CD8-positive, alpha-beta memory T cell (primary cell): ENCODE results near the gene TNP1. TPM values are rescaled to one million over a fixed set of nuclear protein-coding genes. Genes with fewer than 3 reads are reported as not detected.

Experiments
- CTCF ChIA-PET: fragments of 350-600 bp; sonication (Branson Sonifier 250); formaldehyde crosslinking; loops from one replicate; lab custom pipeline; 2021; ENCODE audit warnings: antibody characterized with exemption; lab: Charles Lee
- POLR2A ChIA-PET: fragments of 350-600 bp; sonication (Branson Sonifier 250); formaldehyde crosslinking; loops from one replicate; lab custom pipeline; 2021; ENCODE audit warnings: antibody characterized with exemption; lab: Charles Lee
- DNase-seq, 5 donors: peaks; one replicate each; pipeline versions ENCODE4 v3.0.0 to v3.0.0-alpha.2; 2020 to 2022; ENCODE audit warnings: mixed read lengths in 1 of 5
- H3K27ac ChIP-seq: one replicate; pipeline ENCODE4 v1.7.0; 2013; ENCODE audit warnings: low read depth, mild to moderate bottlenecking, low read length, moderate library complexity
- H3K27me3 ChIP-seq: 2 replicates; pipeline ENCODE4 v1.7.0; 2013; ENCODE audit warnings: low read length, mild to moderate bottlenecking; ENCODE audit not compliant: insufficient read depth, poor library complexity, severe bottlenecking
- H3K36me3 ChIP-seq: 2 replicates; pipeline ENCODE4 v1.7.0; 2013; ENCODE audit warnings: mild to moderate bottlenecking, low read length, moderate library complexity; ENCODE audit not compliant: insufficient read depth
- H3K4me1 ChIP-seq: 2 replicates; pipeline ENCODE4 v1.7.0; 2013; ENCODE audit warnings: mild to moderate bottlenecking, low read length, moderate library complexity; ENCODE audit not compliant: insufficient read depth
- H3K4me3 ChIP-seq: 2 replicates; pipeline ENCODE4 v1.7.0; 2013; ENCODE audit warnings: mild to moderate bottlenecking, low read length
- H3K9me3 ChIP-seq: 2 replicates; pipeline ENCODE4 v1.7.0; 2013; ENCODE audit warnings: mild to moderate bottlenecking, low read length
- H3K27ac Mint-ChIP-seq, 8 donors: one replicate each; pipeline ENCODE4 v1.8.0; 2020 to 2021; ENCODE audit warnings: mixed read lengths in 8 of 8, mild to moderate bottlenecking in 6 of 8, inconsistent platforms in 3 of 8, moderate library complexity in 3 of 8
- H3K27me3 Mint-ChIP-seq, 2 donors: one replicate each; pipeline ENCODE4 v1.8.0; 2020 to 2021; ENCODE audit warnings: mixed read lengths in 2 of 2, mild to moderate bottlenecking in 1 of 2, moderate library complexity in 1 of 2
- H3K36me3 Mint-ChIP-seq, 3 donors: one replicate each; pipeline ENCODE4 v1.8.0; 2020 to 2021; ENCODE audit warnings: mixed read lengths in 3 of 3, inconsistent platforms in 1 of 3, mild to moderate bottlenecking in 1 of 3
- H3K4me1 Mint-ChIP-seq, 3 donors: one replicate each; pipeline ENCODE4 v1.8.0; 2020 to 2021; ENCODE audit warnings: mixed read lengths in 3 of 3, inconsistent platforms in 1 of 3, mild to moderate bottlenecking in 1 of 3
- H3K4me3 Mint-ChIP-seq, 7 donors: one replicate each; pipeline ENCODE4 v1.8.0; 2020 to 2021; ENCODE audit warnings: mixed read lengths in 7 of 7, mild to moderate bottlenecking in 6 of 7, moderate library complexity in 4 of 7, inconsistent platforms in 2 of 7
- H3K9me3 Mint-ChIP-seq, 5 donors: one replicate each; pipeline ENCODE4 v1.8.0; 2020 to 2022; ENCODE audit warnings: mixed read lengths in 5 of 5, mild to moderate bottlenecking in 3 of 5, moderate library complexity in 2 of 5, inconsistent platforms in 1 of 5
- polyA plus RNA-seq: library from polyadenylated mRNA; unstranded; fragments of 300-500 nt; fragmentation: Illumina TruSeq; gene quantifications from one replicate; pipeline ENCODE4 v1.2.3, GENCODE V29; 2021
- total RNA-seq, 2 experiments: library from RNA; stranded (reverse); gene quantifications; one replicate each; pipeline ENCODE4 v1.2.3, GENCODE V29; 2021

TNP1 gene
- total and polyA plus RNA-seq, 3 experiments from 2014 or later = not detected

GRCh38 chr2:216860426-216861137, 718 bp upstream of the TNP1 start:
- H3K4me3 ChIP-seq = no peak overlapping the region
- no peaks in the 10 kb centered on the region for H3K27me3 ChIP-seq
- ChIA-PET POLR2A (no interaction called here), CTCF (no interaction called here)
- Mint-ChIP-seq H3K27ac (no peak overlapping the region), H3K27me3 (peaks cover 2 to 8% of the 10 kb centered on the region in 2 donors), H3K4me1 (peaks cover 0 to 2% (median 0%) of the 10 kb centered on the region in 3 donors), H3K36me3 (no peaks in the 10 kb centered on the region), H3K9me3 (no peaks in the 10 kb centered on the region), H3K4me3 (no peak overlapping the region)
- DNase-seq = no peak
- peaks cover 10% of the 10 kb centered on the region for H3K4me1 ChIP-seq
- H3K27ac ChIP-seq = no peak overlapping the region
- no peaks in the 10 kb centered on the region for H3K9me3 ChIP-seq
- H3K36me3 ChIP-seq = no peaks in the 10 kb centered on the region

GRCh38 chr2:216858312-216858711, 1.6 kb downstream of the TNP1 start:
- Histone ChIP-seq H3K4me3 (no peak overlapping the region), H3K36me3 (no peaks in the 10 kb centered on the region), H3K4me1 (peaks cover 10% of the 10 kb centered on the region), H3K27ac (no peak overlapping the region), H3K9me3 (no peaks in the 10 kb centered on the region), H3K27me3 (no peaks in the 10 kb centered on the region)
- CTCF ChIA-PET = no interaction called here
- Mint-ChIP-seq H3K27ac (peak overlapping the region in 1 of 8 donors; percentile 91), H3K27me3 (peaks cover 2 to 8% of the 10 kb centered on the region in 2 donors), H3K4me1 (peaks cover 0 to 2% (median 0%) of the 10 kb centered on the region in 3 donors), H3K4me3 (no peak overlapping the region), H3K36me3 (no peaks in the 10 kb centered on the region), H3K9me3 (no peaks in the 10 kb centered on the region)
- no peak for DNase-seq
- POLR2A ChIA-PET = no interaction called here

- Histone ChIP-seq H3K9me3 (no peaks in the 10 kb centered on the region), H3K36me3 (no peaks in the 10 kb centered on the region), H3K4me3 (no peak overlapping the region), H3K27ac (no peak overlapping the region), H3K4me1 (peaks cover 10% of the 10 kb centered on the region), H3K27me3 (no peaks in the 10 kb centered on the region)
- no peak for DNase-seq
- Mint-ChIP-seq H3K36me3 (no peaks in the 10 kb centered on the region), H3K4me3 (peak overlapping the region in 1 of 7 donors; percentile 18), H3K27me3 (peaks cover 2 to 10% of the 10 kb centered on the region in 2 donors), H3K9me3 (no peaks in the 10 kb centered on the region), H3K4me1 (peaks cover 0 to 2% (median 0%) of the 10 kb centered on the region in 3 donors), H3K27ac (no peak overlapping the region)
- ChIA-PET CTCF (no interaction called here), POLR2A (no interaction called here)
Observed at GRCh38 chr2:216857131-216857550, 2.7 kb downstream of the TNP1 start.

GRCh38 chr2:216856406-216857065, 3.3 kb downstream of the TNP1 start:
- no peaks in the 10 kb centered on the region for H3K27me3 ChIP-seq
- DNase-seq = no peak
- peaks cover 2 to 10% of the 10 kb centered on the region in 2 donors for H3K27me3 Mint-ChIP-seq
- H3K4me3 ChIP-seq = no peak overlapping the region
- H3K4me1 ChIP-seq = peaks cover 10% of the 10 kb centered on the region
- H3K9me3 ChIP-seq = no peaks in the 10 kb centered on the region
- no peak overlapping the region for H3K27ac ChIP-seq
- no peaks in the 10 kb centered on the region for H3K9me3 Mint-ChIP-seq
- no peaks in the 10 kb centered on the region for H3K36me3 Mint-ChIP-seq
- ChIA-PET POLR2A (no interaction called here), CTCF (no interaction called here)
- peaks cover 0 to 2% (median 0%) of the 10 kb centered on the region in 3 donors for H3K4me1 Mint-ChIP-seq
- no peak overlapping the region for H3K27ac Mint-ChIP-seq
- no peak overlapping the region for H3K4me3 Mint-ChIP-seq
- H3K36me3 ChIP-seq = no peaks in the 10 kb centered on the region

- DNase-seq = no peak
- peaks cover 1 to 10% of the 10 kb centered on the region in 2 donors for H3K27me3 Mint-ChIP-seq
- H3K4me3 Mint-ChIP-seq = no peak overlapping the region
- Histone ChIP-seq H3K4me1 (peaks cover 10% of the 10 kb centered on the region), H3K27ac (no peak overlapping the region), H3K9me3 (no peaks in the 10 kb centered on the region), H3K27me3 (no peaks in the 10 kb centered on the region), H3K36me3 (no peaks in the 10 kb centered on the region), H3K4me3 (no peak overlapping the region)
- peaks cover 0 to 2% (median 0%) of the 10 kb centered on the region in 3 donors for H3K4me1 Mint-ChIP-seq
- ChIA-PET POLR2A (no interaction called here), CTCF (no interaction called here)
- H3K9me3 Mint-ChIP-seq = no peaks in the 10 kb centered on the region
- H3K36me3 Mint-ChIP-seq = no peaks in the 10 kb centered on the region
- no peak overlapping the region for H3K27ac Mint-ChIP-seq
Observed at GRCh38 chr2:216855605-216856004, 4.3 kb downstream of the TNP1 start.

GRCh38 chr2:216855079-216855478, 4.8 kb downstream of the TNP1 start:
- H3K4me1 ChIP-seq = peaks cover 15% of the 10 kb centered on the region
- CTCF ChIA-PET = no interaction called here
- no peak overlapping the region for H3K4me3 Mint-ChIP-seq

GRCh38 chr2:216851486-216852090, 8.3 kb downstream of the TNP1 start:
- Mint-ChIP-seq H3K27ac (no peak overlapping the region), H3K4me3 (no peak overlapping the region), H3K27me3 (peaks cover 0 to 3% of the 10 kb centered on the region in 2 donors), H3K9me3 (no peaks in the 10 kb centered on the region), H3K36me3 (no peaks in the 10 kb centered on the region), H3K4me1 (no peaks in the 10 kb centered on the region)
- DNase-seq = no peak
- no peak overlapping the region for H3K4me3 ChIP-seq
- no peak overlapping the region for H3K27ac ChIP-seq
- peaks cover 7% of the 10 kb centered on the region for H3K4me1 ChIP-seq
- ChIA-PET POLR2A (no interaction called here), CTCF (no interaction called here)
- no peaks in the 10 kb centered on the region for H3K36me3 ChIP-seq
- no peaks in the 10 kb centered on the region for H3K9me3 ChIP-seq
- H3K27me3 ChIP-seq = no peaks in the 10 kb centered on the region

More at GRCh38 chr2:216855079-216855478, 4.8 kb downstream of the TNP1 start:
- Histone ChIP-seq H3K36me3 (no peaks in the 10 kb centered on the region), H3K9me3 (no peaks in the 10 kb centered on the region), H3K27me3 (no peaks in the 10 kb centered on the region), H3K4me3 (no peak overlapping the region), H3K27ac (no peak overlapping the region)
- peaks cover 1 to 10% of the 10 kb centered on the region in 2 donors for H3K27me3 Mint-ChIP-seq
- no peak for DNase-seq
- H3K9me3 Mint-ChIP-seq = no peaks in the 10 kb centered on the region
- H3K36me3 Mint-ChIP-seq = no peaks in the 10 kb centered on the region
- no peak overlapping the region for H3K27ac Mint-ChIP-seq
- peaks cover 0 to 2% (median 0%) of the 10 kb centered on the region in 3 donors for H3K4me1 Mint-ChIP-seq
- POLR2A ChIA-PET = no interaction called here
